GM18505 (cell line): ENCODE results near the gene UBE2D3.
"Not testable (repeated sequence)": the region's sequence is repeated elsewhere in the genome, so short reads cannot be mapped to it uniquely, and the experiment has no call there.

ENCODE experiments used
- ATAC-seq: cut with Tn5 transposase; IDR thresholded peaks from one replicate; pipeline ENCODE4 v1.9.1; 2021; ENCODE audit not compliant: unreplicated experiment
- POLR2A ChIP-seq: IDR thresholded peaks from 4 replicates; pipeline ENCODE4 v1.6.1; 2011; ENCODE audit warnings: borderline replicate concordance; ENCODE audit not compliant: insufficient read depth, insufficient read length; ENCODE audit errors: extremely low read depth

The UBE2D3 gene

DNA sequence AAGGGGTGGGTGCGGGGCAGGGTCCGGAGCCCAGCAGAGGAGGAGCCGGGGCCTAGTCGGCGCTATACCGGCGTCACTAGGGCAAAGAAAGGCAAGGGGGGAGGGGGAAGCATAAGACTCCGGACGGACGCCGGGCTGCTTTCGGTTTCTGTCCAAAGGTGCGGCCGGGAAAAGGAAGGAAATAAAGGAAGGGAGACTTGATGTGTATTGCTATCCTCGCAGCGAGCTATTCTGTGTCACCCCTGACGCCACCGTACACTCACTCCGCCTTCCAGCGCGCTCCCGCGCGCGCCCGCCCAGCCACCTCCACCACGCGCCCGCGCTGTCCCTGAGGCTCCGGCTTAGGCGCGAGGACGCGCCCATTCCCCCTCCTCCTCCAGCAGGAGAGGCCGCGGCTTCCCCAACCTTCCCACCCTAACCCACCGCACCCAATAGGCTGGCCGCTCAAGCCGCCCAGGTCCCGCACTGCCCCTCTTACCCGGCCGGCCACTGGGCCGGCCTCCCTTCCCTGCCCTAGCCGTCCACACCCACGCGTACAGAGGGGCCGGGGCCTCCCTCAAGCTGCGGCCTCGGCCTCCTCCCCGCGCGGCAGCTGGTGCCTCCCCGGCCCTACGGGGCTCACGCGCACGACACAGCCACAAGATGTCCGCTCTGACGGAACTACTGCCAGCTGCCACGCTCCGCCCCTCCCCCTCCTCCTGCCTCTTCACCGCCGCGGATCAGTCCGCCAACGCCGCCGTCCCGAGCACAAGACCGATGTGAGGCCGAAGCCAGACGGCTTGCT lies at the start of gene UBE2D3:
Gene UBE2D3, minus strand, starts transcription at position 662 of the 784 bp plus-strand sequence. CDS start 1,043 bp downstream, outside the sequence.
- TF ChIP-seq POLR2A, result peak; percentile 85
- ATAC-seq, result peak; percentile 38

DNA sequence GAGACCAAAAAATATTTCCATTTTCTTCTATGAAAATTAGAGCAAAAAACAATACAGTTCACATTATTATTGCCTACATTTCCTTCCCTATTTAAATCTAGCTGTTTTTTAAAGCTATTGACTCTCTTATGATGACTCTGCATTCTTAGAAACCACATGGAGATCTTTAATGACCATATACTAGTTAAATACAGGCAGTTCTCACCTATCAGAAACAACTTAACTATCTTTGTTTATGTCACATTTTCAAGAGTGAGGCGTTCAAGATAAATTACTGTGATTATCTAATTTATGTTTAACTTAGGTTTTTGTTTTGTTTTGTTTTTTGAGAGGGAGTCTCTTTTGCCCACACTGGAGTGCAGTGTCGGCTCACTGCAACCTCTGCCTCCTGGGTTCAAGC lies 44.4 kb upstream of the UBE2D3 start:
- no peak for ATAC-seq
- no peak for TF ChIP-seq POLR2A

GRCh38 chr4:102869569-102870197 lies 42.3 kb upstream of the UBE2D3 start:
- TF ChIP-seq POLR2A, result no peak
- peak; percentile 24 for ATAC-seq

- ATAC-seq, result peak; percentile 91
Measured at GRCh38 chr4:102868781-102869568, 41.6 kb upstream of the UBE2D3 start, which contains the start of gene CISD2. Gene CISD2, plus strand, starts transcription at chr4:102868992. Its CDS starts 93 bp downstream, at chr4:102869085.

DNA sequence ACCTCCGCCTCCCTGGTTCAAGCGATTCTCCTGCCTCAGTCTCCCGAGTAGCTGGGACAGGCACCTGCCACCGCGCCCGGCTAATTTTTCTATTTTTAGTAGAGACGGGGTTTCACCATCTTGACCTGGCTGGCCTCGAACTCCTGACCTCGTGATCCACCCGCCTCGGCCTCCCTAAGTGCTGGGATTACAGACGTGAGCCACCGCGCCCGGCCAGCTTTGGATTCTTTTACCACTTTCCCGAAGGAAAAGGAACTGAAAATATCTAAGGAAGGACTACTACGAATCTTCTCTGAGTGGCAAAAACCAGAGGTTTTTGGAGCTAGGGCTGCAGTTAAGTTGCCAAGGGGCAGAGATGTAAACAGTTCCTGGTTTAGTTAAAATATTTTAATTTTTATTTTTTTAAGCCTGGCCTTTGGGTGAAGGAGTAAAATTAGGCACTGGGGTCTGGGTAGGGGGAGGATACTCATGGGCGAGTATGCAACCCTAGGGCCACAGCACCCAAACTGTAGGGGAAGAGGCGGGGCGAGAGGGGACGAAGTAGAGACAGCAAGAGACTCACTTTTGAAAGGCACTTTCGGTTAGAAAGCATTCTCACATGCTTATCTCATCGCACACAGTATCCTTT lies 40.9 kb upstream of the UBE2D3 start:
- no peak for TF ChIP-seq POLR2A
- ATAC-seq, result peak; percentile 45

More at GRCh38 chr4:102868781-102869568, 41.6 kb upstream of the UBE2D3 start, which contains the start of gene CISD2:
- peak; percentile 96 for TF ChIP-seq POLR2A

DNA sequence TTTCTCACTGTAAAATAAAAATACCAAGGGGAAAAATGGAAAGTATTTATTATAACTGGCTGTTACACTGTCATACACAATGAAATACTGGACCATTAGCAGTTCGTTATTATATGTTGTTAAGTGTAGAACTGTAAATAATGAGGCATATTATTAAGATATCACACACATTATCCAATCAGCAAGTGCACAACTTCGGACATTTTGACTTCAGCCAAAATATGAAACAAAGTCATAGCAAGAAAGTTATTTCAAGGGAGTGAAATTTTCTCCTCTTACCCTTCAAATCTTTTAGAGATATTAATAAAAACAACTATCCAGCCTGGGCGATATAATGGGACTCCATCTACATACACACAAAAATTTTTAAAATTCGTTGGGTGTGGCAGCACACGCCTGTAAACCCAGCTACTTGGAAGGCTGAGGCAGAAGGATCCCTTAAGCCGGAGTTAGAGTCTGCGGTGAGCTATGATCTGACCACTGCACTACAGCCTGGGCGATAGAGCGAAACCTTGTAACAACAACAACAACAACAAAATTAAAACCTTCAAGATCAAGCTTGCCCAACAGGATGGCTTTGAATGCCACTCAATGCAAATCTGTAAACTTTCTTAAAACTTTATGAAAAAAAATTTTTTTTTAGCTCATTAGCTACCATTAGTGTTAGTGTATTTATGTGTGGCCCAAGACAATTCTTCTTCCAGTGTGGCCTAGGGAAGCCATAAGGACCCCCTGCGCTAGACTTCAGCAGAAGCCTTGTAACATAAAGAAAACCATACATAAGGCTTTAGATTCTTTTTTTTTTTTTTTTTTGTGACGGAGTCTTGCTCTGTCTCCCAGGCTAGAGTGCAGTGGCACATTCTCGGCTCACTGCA lies 40.2 kb upstream of the UBE2D3 start:
- TF ChIP-seq POLR2A, result no peak
- no peak for ATAC-seq

DNA sequence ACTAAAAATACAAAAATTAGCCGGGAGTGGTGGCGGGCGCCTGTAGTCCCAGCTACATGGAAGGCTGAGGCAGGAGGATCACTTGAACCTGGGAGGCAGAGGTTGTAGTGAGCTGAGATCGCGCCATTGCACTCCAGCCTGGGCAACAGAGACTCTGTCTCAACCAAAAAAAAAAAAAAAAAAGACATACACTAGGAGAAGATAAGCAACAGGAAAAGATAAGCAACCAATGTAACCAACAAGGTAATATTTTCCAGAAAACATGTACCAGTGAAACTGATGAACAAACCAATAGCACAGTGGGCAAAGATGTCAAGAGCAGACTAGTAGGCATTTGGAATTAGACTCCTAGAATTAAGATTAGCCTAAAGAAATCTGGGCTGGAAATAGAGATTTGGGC lies 38.0 kb upstream of the UBE2D3 start:
- ATAC-seq, result not testable (repeated sequence)

DNA sequence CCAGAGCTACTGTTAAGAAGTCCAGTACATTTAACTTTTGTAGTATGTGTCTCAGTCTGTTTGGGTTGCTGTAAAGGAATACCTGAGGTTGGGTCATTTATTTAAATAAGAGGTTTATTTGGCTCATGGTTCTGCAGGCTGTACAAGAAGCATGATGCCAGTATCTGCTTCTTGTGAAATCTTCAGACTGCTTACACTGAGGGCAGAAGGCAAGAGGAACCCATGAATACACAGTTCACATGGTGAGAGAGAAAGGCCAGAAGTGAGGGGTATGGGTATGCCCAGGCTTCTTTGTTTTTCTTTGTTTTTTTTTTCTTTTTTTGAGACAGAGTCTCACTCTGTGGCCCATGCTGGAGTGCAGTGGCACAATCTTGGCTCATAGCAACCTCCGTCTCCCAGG lies 35.4 kb upstream of the UBE2D3 start:
- TF ChIP-seq POLR2A, result no peak
- ATAC-seq, result no peak

DNA sequence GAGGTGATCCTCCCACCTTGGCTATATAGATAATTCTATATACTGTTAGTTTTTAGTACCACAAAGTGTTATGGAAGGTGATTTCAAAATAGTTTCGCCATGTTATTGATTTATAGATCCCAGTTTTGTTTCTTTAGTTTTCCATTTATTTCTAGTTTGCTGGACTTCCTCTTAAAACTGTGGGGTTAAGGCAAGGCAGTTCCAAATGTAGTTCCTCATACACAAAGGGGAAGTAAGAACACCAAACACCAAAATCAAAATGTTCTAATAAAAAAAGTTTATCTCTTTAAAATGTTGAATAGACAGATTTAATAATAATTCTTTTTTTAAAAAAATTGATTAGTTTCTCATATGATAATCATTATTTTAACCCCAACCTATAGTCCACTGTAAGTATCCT lies 34.7 kb upstream of the UBE2D3 start:
- no peak for ATAC-seq

DNA sequence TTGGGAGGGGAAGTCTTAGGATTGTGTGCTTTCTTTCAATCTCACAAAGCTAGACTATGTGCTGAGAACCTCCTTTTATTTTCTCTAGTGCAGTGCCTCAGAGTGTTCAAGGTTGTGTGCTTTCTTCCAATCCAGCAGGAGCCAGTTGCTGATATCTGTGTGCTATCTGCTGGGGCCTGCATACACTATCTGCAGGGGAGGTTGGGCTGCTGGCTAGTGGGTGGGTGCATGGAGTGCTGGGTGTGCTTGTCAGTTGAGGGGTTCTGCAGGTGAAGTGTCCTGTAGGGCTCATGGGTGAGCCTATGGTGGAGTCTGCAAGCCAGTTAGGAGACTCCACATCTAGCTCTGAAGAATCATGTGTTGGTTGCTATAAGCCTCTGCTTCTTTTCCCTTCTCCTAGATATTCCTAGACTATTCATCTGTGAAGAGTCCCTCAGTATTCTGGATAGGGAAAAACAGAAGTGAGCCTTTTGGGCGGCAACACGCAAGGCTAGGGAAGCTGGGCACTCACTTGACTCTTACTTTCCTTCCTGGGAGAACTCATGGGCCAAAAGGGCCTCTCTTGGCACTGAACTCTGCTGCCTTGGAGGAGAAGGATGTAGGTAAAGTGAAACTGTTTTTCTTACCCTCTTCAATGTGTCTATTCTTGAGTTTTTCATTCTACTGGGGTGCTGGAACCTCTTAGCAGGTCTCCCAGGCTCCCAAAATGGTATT lies 33.4 kb upstream of the UBE2D3 start:
- TF ChIP-seq POLR2A, result no peak
- no peak for ATAC-seq

More for the DNA sequence above, 34.7 kb upstream of the UBE2D3 start:
- TF ChIP-seq POLR2A, result no peak

DNA sequence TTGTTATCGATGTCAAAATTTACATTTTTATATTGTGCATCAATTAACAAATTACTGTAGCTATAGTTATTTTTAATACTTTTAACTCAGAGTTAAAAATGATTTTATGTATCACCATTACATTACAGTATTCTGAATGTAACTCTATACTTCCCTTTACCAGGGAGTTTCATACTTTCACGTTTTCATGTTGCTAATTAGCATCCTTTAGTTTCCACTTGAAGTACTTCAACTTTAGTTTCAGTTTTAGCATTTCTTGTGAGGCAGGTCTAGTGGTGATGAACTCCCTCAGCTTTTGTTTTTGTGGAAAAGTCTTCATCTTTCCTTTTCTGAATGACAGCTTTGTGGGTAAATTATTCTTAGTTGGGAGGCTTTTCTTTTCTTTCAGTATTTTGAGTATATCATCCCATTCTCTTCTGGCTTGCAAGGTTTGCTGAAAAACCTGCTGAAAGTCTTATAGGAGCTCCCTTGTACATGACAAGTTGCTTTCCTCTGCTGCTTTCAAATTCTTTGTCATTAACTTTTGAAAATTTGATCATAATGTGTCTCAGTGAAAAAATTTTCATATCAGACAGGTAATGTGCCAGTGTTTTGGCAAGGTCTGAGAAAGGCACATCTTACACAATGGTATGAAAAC lies 31.6 kb upstream of the UBE2D3 start:
- no peak for ATAC-seq
- no peak for TF ChIP-seq POLR2A

- no peak for ATAC-seq
- no peak for TF ChIP-seq POLR2A
Measured at GRCh38 chr4:102850370-102850769, 23.0 kb upstream of the UBE2D3 start.
